Endothelial cell of umbilical vein (primary cell): ENCODE results near the gene SLC2A8.

Experiments used
- CTCF ChIP-seq, 2 donors: IDR thresholded peaks; 1 replicate in 1 of 2; 2 replicates in 1 of 2; pipeline ENCODE4 v1.5.1; 2011; ENCODE audit warnings: low read length in 2 of 2, mild to moderate bottlenecking in 2 of 2, moderate library complexity in 2 of 2, control low read depth in 1 of 2, inconsistent platforms in 1 of 2, low read depth in 1 of 2; ENCODE audit not compliant: insufficient read depth in 1 of 2; ENCODE audit errors: extremely low read depth in 1 of 2
- EZH2 ChIP-seq: IDR thresholded peaks from 2 replicates; pipeline ENCODE4 v1.6.1; 2012; ENCODE audit warnings: borderline replicate concordance, low read depth, mild to moderate bottlenecking, moderate library complexity, low read length, inconsistent platforms; ENCODE audit not compliant: severe bottlenecking
- MAX ChIP-seq: IDR thresholded peaks from 2 replicates; pipeline ENCODE4 v1.6.1; 2011; ENCODE audit not compliant: insufficient read depth, insufficient read length
- POLR2A ChIP-seq: IDR thresholded peaks from 2 replicates; pipeline ENCODE4 v1.6.1; 2012; ENCODE audit warnings: low read depth, mild to moderate bottlenecking, control low read depth, low read length
- POLR2AphosphoS5 ChIP-seq: IDR thresholded peaks from 2 replicates; pipeline ENCODE4 v1.6.1; 2012; ENCODE audit warnings: low read depth, mild to moderate bottlenecking, control low read depth, low read length, moderate library complexity; ENCODE audit not compliant: insufficient read depth

GRCh38 chr9:127405344-127406125 lies 8.6 kb downstream of the SLC2A8 start:
- no peak for TF ChIP-seq CTCF (IDR thresholded peaks at IDR 0.05; ENCODE audit: extremely low read depth in 1 of 2, insufficient read depth in 1 of 2, low read depth in 1 of 2, low read length in 2 of 2)
- TF ChIP-seq POLR2AphosphoS5: no peak
- TF ChIP-seq MAX: no peak
- TF ChIP-seq POLR2A: no peak
- no peak for TF ChIP-seq EZH2
